Prostate gland (tissue), 2 donors: Measurements from ENCODE around the gene CACNA2D4.

Experiments used
- POLR2A ChIP-seq: fragments of 450-650 bp; IDR thresholded peaks from one replicate; pipeline ENCODE4 v1.6.1; 2016; ENCODE audit warnings: antibody characterized with exemption, mild to moderate bottlenecking
- POLR2AphosphoS5 ChIP-seq: sonication (generic); formaldehyde crosslinking; IDR thresholded peaks from one replicate; pipeline ENCODE4 v1.6.1; 2017; ENCODE audit warnings: antibody characterized with exemption
- TF ChIP-seq, protein P1 (sequence below), 4 experiments: fragments of 200-600 bp in 2 of 4; fragments of 450-650 bp in 2 of 4; sonication (generic) in 2 of 4; IDR thresholded peaks; 1 replicate in 3 of 4; 2 replicates in 1 of 4; pipeline ENCODE4 v1.5.1; 2016 to 2019; ENCODE audit warnings: antibody characterized with exemption in 4 of 4, mild to moderate bottlenecking in 2 of 4, moderate library complexity in 2 of 4

DNA sequence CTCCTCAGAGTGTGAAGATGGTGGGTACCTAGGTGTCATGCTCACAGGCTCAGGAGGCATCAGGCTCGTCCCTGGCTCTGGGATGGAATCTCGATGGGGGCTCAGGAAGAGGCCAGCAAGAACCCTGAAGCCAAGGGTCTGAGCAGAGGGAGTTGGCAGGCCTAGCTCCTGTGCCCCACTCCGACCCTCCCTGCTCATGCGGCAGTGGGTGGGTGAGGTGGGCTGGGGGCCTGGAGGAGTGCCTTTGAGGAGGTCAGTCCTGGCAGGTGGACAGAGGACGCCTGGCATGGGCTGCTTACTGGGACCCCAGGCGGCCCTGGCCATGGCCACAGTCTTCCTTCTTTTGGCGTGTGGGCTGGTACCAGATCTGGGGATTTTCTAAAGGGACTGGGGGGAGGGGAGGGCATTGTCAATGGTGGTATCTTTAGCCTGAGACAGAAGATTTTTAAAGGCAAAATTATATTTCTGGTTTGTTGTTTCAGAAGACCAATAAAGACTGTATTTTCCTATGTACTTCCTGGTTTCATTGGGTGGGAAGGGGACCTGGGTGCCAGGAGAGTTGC is 82.1 kb downstream of the CACNA2D4 start:
- TF ChIP-seq, protein P1, sequence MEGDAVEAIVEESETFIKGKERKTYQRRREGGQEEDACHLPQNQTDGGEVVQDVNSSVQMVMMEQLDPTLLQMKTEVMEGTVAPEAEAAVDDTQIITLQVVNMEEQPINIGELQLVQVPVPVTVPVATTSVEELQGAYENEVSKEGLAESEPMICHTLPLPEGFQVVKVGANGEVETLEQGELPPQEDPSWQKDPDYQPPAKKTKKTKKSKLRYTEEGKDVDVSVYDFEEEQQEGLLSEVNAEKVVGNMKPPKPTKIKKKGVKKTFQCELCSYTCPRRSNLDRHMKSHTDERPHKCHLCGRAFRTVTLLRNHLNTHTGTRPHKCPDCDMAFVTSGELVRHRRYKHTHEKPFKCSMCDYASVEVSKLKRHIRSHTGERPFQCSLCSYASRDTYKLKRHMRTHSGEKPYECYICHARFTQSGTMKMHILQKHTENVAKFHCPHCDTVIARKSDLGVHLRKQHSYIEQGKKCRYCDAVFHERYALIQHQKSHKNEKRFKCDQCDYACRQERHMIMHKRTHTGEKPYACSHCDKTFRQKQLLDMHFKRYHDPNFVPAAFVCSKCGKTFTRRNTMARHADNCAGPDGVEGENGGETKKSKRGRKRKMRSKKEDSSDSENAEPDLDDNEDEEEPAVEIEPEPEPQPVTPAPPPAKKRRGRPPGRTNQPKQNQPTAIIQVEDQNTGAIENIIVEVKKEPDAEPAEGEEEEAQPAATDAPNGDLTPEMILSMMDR (IDR thresholded peaks at IDR 0.05), result no peak
- no peak for TF ChIP-seq POLR2AphosphoS5
- no peak for TF ChIP-seq POLR2A
